PC-3 (cell line): ENCODE measurements around the gene ADAT3.

ENCODE experiments used
- CTCF ChIP-seq: fragments of 300-600 bp; sonication (generic); conservative IDR thresholded peaks from 2 replicates; pipeline ENCODE4 v1.5.1; 2017; ENCODE audit warnings: antibody characterized with exemption, low read depth, mild to moderate bottlenecking, low read length
- EZH2 ChIP-seq: fragments of 300-600 bp; sonication (generic); IDR thresholded peaks from one replicate; pipeline ENCODE4 v1.6.1; 2017; ENCODE audit warnings: antibody characterized with exemption, mild to moderate bottlenecking, low read length; ENCODE audit not compliant: unreplicated experiment

- no peak for TF ChIP-seq CTCF
- no peak for TF ChIP-seq EZH2
Measured at GRCh38 chr19:1908364-1908678, 3.1 kb downstream of the ADAT3 start.
